Camera-type eye (tissue), 1 donor: ENCODE measurements around the gene RHBDD2. TPM values are rescaled to one million over a fixed set of nuclear protein-coding genes. Genes with fewer than 3 reads are reported as not detected.

Experiments used
- total RNA-seq: library from RNA; depleted of rRNA; stranded (reverse); fragments of >200 nt; gene quantifications from one replicate; pipeline ENCODE4 v1.2.3, GENCODE V29; 2014

Gene RHBDD2
- total RNA-seq: 38.6 TPM

DNA sequence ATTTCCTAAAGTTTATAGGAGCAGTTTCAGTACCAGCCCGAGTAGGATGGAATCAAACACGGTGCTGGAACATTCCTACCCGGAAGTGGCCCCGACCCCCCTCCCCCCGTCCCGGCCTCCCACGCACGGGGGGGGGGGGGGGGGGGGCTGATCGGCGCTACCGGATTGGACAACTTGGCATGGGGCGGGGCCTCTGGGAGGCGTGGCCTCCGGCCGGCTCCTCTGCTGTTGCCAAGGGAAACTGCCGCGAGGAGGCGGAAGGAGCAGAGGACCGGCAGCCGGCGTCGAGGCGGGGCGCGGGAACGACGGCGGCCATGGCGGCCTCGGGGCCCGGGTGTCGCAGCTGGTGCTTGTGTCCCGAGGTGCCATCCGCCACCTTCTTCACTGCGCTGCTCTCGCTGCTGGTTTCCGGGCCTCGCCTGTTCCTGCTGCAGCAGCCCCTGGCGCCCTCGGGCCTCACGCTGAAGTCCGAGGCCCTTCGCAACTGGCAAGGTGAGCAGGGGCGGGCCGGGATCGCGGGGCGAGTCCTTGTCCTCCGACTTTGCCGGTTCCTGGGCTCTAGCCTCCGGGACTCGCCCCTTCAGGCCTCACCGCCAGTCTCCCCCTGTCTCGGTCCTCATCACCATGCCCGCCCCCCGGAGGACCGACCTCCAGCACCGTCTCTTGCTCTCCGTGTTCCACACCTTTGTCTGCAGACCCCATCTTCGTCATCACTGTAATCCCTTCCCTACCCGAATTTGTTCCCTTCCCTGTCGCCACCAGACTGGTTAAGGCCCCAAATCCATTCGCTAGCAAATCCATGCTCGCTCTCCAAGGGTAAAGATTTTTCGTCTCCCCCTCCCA lies at the start of gene RHBDD2:
TSS of gene RHBDD2 (plus strand) at position 266 of the 843 bp plus-strand sequence. CDS start at position 315, 49 bp downstream.

DNA sequence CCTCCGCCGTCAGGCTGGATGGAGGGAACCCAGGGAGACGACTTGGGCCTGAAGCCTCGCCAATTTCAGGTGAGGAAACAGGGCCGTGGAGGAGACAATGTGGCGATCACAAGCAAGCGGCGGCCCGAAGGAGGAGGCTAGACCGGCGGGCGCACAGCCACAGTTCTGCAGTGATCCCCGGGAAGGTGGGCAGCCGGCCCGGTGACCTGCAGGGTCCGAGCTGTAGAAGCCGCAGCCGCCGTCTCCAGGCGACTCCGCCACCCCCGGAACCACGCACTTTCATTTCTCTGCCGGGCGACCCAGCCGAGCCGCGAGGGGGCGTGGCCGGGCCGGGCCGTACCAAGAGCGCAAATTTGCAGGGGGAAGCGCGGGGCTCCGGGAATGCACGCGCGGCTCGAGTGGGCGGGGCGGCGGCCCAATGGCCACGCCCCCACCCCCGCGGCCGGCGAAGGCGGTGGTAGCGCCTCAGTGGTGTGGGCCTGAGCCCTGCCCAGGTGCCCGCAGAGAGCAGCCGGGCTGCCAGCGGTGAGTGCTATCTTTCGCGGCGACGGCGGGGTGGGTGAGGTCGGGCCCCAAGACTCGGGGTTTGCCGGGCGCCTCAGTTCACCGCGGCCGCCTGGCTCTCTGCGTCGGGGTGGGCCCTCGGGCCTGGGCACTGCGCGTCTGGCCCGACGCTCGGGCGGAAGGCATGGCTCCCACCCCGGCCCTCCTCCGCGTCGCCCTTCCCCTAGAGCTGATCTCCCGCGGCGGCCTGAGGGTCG lies 36.0 kb downstream of the RHBDD2 start, which contains the start of gene POR:
TSS of gene POR (plus strand) at position 501 of the 761 bp plus-strand sequence. CDS start 38,847 bp downstream, outside the sequence.

Other genes with a start within 250 kb of the RHBDD2 start
- gene HIP1, start 140.1 kb upstream of the RHBDD2 start, total RNA-seq: 42.2 TPM
- gene CCL26, start 106.8 kb upstream of the RHBDD2 start, total RNA-seq: 2.6 TPM
- gene CCL24, start 65.2 kb upstream of the RHBDD2 start, total RNA-seq: not detected
- 55.1 TPM for gene POR, start 36.1 kb downstream of the RHBDD2 start, total RNA-seq
- 28.3 TPM for gene TMEM120A, start 115.6 kb downstream of the RHBDD2 start, total RNA-seq
- gene STYXL1, start 169.0 kb downstream of the RHBDD2 start, total RNA-seq: 35.0 TPM
- gene MDH2, start 169.1 kb downstream of the RHBDD2 start, total RNA-seq: 39.4 TPM